Endothelial cell of umbilical vein (primary cell): Measurements from ENCODE around the gene NECTIN2.

Source experiments
- CTCF ChIP-seq, 2 donors: IDR thresholded peaks; 1 replicate in 1 of 2; 2 replicates in 1 of 2; pipeline ENCODE4 v1.5.1; 2011; ENCODE audit warnings: low read length in 2 of 2, mild to moderate bottlenecking in 2 of 2, moderate library complexity in 2 of 2, control low read depth in 1 of 2, inconsistent platforms in 1 of 2, low read depth in 1 of 2; ENCODE audit not compliant: insufficient read depth in 1 of 2; ENCODE audit errors: extremely low read depth in 1 of 2
- EZH2 ChIP-seq: IDR thresholded peaks from 2 replicates; pipeline ENCODE4 v1.6.1; 2012; ENCODE audit warnings: borderline replicate concordance, low read depth, mild to moderate bottlenecking, moderate library complexity, low read length, inconsistent platforms; ENCODE audit not compliant: severe bottlenecking
- FOS ChIP-seq: IDR thresholded peaks from 2 replicates; pipeline ENCODE4 v1.6.1; 2011; ENCODE audit warnings: mild to moderate bottlenecking, low read length, moderate library complexity, borderline replicate concordance; ENCODE audit not compliant: insufficient read depth

- no peak for TF ChIP-seq CTCF (IDR thresholded peaks at IDR 0.05; ENCODE audit: extremely low read depth in 1 of 2, insufficient read depth in 1 of 2, low read depth in 1 of 2, low read length in 2 of 2)
- TF ChIP-seq EZH2, result no peak
- no peak for TF ChIP-seq FOS
Measured at GRCh38 chr19:44807162-44807561, 38.9 kb upstream of the NECTIN2 start.
